ENCODE results near the gene MID1IP1.

Gene MID1IP1, protein sequence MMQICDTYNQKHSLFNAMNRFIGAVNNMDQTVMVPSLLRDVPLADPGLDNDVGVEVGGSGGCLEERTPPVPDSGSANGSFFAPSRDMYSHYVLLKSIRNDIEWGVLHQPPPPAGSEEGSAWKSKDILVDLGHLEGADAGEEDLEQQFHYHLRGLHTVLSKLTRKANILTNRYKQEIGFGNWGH

DNA sequence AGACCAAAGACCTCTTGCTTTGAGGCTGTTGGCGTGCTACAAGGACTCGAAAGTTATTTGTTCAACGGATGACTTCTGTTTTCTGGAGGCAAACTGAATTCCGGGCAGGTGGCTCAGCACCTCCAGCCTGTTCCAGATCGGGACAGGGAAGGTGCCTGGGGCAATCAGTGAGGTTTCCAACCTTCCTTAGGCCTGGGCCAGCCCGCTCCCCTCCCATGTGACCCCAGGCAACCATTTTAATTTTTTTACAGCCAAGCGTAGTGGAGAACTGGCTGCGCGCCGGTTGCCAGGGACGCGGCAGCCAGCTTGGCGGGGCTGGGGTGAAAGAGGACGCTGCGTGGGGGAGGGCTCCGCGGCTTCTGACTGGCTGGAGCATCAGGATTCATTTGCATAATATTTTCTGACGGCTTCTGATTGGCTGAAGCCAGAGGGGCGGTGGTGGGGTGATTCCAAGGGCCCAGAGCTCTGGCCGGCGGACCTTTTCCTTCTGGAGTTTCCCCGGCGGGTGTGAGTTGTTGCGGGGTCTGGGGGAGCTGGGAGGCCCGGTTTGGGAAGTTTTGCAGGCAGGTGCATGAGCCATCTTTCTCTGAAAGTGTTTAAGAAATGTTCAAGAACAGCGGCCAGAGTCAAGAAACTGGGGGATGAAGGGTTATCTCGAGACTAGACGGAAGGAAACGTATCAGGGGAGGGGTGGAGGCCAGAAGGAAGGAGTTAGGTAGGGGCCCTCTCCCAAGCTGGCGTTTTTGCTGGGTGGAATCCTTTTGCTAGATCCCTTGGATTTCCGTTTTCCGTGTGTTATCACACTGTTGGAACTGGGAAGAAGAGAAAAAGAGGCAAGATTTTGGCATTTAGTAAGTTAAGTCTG, at the start of gene MID1IP1:
MID1IP1 (plus strand) TSS at position 479 of the 865 bp plus-strand sequence. CDS start 3,488 bp downstream, outside the sequence.
- DNase-seq: peak; percentile 82

DNA sequence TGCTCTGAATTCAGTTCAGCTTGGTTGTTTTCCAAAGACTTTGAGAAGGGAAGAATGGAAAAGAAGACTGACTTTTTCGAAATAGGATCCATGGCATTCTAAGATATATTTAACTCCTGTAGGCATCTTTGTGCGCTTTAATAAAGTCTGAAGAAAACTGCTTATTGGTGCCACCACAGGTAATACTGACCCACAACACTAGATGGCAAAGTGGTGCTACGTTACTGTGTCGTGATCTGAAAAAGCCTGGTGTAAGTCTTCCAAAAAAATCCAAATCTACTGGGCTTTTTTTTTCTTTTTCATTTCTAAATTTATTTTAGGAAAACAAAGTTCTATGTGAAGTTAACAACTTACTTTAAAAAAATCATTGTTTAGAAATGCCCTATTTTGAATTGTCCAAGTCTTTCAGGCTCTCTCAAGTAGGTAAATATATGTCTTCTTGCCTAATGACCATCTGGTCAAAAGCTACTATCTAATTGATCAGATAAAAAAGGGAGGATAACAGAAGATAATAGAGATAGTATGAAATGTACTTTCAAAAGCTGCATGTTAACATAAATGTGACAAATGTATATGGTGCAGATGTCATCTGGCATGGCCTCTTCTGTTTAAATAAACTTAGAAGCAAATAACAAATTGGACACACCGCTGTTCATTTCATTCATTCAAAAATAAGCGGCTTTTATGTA, 47.0 kb upstream of the MID1IP1 start:
- no peak for DNase-seq

DNA sequence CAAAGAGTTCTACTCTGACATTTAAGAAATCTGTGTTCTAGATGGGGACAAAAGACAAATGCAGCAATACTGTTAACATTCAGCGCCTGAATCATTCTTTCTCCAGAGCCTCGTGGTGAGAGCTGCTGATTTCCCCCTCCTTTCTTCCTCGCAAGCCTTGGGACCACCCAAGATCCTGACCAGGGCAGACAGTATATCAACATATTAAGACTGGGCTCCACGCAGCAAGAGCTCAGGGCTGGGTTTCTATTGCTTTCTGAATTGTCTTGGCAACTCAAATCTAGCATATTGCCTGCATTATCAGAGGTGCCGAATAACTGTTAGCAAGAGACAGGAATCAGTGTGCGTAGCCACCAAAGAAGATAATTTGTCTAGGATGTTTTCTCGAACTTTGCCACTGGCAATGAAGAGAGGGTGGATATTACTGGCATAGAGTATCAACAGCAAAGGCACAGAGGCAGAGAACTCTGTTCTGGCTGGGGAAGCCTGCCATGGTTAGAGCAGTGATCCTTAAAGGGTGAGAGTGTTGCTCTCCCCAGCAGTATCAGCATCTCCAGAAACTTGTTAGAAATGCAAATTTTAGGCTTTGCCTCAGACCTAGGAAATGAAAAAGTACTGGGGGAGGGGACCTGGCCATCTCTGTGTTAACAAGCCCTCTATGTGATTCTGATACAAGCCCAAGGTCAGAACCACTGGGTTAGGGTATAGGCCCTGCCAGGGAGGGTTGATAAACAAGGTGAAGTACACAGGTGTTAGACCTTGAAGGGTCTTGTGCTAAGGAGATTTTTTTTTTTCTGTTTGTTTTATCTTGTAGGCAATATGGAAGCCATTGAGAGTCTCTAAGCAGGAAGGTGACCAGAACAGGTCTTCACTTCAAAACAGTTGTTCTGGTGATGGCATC, 46.2 kb upstream of the MID1IP1 start:
- DNase-seq: no peak

DNA sequence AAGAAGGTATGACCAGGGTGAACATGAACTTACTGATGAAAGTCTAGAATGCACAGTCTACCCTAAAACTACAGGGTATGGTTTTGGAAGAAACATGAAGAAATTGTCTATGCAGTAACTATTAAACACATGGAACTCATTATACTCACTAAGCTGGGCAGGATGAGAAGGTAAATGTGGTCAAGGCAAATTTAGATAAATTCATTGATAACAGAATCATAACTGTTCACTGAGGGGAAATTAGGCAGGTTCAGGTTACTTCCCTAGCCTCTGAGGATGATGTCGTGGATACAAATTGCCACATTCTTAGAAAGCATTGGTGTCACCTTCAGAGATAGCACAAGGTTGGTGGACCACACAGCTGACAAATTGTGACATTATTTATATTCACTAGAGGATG, 40.4 kb upstream of the MID1IP1 start:
- DNase-seq: no peak

DNA sequence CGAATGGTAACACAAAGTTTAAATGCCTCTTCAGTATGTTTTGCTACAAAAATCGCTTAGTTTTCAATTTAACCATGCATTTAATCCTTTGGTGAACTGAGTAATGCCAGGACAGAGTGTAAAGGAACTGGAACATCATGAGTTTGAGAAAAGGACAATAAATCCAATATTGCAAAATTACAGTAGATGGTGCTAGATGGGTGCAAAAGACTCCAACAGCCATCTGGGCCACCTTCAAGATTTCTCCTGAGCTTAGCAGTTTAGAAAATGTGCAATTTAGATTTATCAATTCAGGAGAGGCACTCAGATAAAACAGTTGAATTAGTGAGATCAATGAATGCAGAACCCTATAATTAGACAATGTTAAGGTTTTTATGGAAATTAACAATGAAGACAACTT, 33.2 kb upstream of the MID1IP1 start:
- no peak for DNase-seq

DNA sequence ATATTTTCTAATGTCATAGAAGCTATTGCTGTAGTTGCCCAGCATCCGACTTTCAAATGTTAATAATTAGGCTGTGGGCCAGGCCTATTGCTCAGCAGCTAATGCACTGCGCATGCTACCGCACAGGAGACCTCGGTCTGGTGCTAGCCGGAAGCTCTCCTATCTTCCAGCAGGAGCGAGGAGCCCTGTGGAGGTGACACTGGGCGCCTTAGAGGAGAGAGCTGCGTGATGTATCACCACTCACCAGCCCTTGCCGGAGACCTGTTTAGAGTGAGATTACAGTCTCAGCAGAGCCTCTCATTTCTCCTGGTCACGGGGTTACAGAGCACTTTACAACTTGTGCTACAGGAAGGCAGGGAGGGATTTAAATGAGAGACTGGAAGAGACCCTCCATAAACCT, 31.1 kb upstream of the MID1IP1 start:
- DNase-seq: no peak

DNA sequence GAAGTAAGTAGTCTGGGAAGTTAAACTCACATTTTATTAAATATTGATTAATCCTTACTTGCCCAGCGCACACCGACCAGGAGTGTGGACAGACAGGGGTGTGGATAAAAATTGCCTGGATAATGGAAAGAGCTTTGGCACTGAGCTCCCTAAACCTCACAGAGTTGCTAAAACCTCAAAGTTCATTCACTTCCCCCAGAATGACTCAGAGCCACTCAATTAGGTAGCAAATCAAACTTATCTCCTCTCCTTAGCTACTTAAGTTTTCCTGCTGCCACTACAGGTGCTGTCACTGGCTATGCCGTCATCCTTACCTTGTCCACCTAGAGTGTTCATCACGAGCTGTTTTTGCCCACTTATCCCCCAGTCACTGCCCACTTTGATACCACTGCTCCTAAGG, 27.0 kb upstream of the MID1IP1 start:
- DNase-seq: no peak

DNA sequence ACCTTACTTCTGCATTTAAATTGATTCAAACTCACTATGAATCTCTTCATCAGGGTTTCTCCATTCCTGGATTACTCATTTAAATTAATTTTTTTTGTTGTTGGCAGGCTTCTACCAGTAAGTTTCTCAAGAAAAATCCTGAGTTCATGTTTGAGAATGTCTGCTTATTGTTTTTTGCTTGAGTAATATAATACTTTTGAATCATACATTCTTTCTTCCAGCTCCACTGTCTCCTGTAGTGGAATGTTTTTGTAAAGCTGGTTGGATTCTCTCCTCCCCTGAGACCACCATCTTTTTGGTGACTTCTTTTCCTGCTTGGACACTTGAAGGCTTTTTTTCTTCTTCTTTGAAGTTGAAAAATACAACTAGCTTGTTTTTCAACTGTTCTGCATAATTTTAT, 4.3 kb upstream of the MID1IP1 start:
- no peak for DNase-seq

DNA sequence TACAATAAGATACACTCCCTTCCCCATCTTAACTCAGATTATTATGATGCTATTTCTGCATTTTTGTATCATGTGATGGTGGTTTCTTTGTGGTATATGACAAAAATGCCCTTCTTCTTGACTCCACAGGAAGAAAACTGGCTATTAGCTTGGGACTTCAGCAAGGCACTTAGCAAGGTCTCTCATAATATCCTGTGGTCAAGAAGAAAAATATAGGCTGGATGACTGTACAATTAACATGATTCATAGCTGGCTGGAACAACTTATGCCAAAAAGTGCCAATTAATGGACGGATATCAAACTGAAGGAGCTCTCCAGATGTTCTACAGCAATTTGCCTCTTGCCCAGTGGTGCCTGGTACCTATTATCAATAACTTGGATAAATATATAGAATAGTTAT, 2.3 kb upstream of the MID1IP1 start:
- DNase-seq: no peak

DNA sequence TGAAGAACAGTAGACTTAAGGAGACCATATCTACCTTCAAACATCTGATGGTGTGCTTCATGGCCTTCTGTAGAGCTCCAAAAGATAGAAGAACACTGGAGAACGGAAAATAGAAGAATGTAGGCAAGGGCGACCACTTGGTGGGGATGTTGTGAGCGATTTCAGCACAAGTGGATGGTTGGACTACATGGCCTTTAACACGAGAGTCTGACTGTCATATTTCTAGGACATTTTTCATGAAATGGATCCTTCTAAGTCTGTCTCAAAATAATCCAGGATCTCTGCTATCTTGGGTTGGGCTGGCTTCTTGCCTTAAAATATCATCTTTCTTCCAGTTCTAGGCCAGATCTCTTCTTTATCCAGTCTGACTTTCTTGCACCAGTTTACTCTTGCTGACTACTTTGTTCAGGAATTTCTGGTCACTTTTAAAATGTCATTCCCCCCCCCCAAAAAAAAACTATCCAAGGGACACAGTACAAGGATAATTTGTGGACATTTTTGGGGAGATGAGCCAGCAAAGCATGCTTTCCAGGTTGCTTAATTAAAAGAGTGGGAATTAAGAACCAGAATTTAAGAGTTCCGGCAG, 1.2 kb upstream of the MID1IP1 start:
- no peak for DNase-seq

DNA sequence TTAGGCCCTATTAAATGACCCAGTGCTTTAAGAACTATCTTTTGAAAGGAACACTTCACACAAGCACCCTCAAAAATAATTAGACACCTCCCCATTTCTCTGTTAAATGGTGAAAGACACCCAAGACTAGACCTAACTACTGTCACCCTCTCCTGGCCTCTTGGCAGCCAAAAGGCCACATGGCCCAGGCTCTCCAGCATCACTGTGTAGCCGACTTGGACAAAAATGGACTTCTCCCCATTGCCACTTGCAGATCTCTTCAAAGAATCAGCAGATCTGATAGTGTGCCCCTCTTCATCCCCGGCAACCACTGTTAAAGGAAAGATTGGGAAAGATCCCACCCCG, 2.0 kb downstream of the MID1IP1 start:
- DNase-seq: no peak

DNA sequence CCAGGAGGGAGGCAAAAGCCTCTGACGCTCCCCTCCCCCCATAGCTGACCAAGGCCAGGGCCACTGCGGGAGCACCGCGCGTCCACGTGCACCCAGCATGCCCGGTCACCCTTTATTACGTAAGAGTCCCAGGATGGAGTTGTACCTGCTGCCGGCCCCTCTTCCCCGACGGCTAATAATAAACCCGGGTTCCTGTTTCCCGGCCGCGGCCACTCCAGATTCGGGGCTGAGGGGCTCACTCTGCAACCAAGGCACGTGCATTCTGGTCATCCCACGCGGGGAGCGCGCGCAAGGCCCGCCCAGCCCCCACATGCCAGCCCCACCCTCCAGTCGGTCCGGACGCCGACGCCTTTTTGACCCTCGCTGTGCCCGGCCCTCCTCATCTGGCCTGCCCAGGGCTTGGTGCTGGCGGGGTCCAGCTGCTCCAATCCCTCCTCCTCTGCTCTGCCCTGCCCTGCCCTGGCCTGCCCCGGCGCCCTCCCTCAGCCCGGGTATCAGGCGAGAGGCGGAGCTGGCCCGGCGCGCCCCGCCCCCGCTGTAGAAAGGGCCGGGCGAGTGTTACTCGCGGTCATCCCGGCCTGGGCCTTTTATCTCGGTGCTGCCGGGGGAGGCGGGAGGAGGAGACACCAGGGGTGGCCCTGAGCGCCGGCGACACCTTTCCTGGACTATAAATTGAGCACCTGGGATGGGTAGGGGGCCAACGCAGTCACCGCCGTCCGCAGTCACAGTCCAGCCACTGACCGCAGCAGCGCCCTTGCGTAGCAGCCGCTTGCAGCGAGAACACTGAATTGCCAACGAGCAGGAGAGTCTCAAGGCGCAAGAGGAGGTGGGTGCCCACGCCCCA, 2.6 kb downstream of the MID1IP1 start:
- peak; percentile 76 for DNase-seq

DNA sequence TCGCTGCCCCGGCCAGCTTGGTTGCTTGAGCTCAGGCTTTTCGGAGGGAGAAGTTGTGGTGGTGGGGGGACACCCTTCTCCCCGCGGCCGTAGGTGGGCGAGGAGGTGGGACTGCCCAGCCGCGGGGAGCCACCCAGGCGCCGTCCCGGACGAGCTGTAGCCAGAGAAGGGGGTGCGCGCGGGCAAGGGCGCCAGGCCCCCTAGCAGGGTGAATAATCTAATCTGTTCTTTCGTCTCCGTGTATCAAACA, 3.1 kb downstream of the MID1IP1 start:
- no peak for DNase-seq

DNA sequence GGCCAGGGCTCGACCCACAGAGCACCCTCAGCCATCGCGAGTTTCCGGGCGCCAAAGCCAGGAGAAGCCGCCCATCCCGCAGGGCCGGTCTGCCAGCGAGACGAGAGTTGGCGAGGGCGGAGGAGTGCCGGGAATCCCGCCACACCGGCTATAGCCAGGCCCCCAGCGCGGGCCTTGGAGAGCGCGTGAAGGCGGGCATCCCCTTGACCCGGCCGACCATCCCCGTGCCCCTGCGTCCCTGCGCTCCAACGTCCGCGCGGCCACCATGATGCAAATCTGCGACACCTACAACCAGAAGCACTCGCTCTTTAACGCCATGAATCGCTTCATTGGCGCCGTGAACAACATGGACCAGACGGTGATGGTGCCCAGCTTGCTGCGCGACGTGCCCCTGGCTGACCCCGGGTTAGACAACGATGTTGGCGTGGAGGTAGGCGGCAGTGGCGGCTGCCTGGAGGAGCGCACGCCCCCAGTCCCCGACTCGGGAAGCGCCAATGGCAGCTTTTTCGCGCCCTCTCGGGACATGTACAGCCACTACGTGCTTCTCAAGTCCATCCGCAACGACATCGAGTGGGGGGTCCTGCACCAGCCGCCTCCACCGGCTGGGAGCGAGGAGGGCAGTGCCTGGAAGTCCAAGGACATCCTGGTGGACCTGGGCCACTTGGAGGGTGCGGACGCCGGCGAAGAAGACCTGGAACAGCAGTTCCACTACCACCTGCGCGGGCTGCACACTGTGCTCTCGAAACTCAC, 3.6 kb downstream of the MID1IP1 start:
- DNase-seq: peak; percentile 17

DNA sequence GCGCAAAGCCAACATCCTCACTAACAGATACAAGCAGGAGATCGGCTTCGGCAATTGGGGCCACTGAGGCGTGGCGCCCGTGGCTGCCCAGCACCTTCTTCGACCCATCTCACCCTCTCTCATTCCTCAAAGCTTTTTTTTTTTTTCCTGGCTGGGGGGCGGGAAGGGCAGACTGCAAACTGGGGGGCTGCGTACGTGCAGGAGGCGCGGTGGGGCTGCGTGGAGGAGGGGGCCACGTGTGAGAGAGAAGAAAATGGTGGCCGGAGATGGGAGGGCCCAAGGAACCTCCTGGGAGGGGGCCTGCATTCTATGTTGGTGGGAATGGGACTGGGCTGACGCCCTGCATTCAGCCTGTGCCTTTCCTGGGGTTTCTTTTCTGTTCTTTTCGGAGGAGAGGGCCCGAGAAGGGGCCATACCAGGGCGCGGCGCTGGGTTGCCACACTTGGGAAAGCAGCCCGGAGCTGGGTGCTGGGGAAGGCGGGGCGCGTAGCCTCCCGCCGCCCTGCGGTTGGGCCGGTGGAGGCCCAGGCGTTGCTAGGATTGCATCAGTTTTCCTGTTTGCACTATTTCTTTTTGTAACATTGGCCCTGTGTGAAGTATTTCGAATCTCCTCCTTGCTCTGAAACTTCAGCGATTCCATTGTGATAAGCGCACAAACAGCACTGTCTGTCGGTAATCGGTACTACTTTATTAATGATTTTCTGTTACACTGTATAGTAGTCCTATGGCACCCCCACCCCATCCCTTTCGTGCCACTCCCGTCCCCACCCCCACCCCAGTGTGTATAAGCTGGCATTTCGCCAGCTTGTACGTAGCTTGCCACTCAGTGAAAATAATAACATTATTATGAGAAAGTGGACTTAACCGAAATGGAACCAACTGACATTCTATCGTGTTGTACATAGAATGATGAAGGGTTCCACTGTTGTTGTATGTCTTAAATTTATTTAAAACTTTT, 4.5 kb downstream of the MID1IP1 start:
- DNase-seq: peak; percentile 66

DNA sequence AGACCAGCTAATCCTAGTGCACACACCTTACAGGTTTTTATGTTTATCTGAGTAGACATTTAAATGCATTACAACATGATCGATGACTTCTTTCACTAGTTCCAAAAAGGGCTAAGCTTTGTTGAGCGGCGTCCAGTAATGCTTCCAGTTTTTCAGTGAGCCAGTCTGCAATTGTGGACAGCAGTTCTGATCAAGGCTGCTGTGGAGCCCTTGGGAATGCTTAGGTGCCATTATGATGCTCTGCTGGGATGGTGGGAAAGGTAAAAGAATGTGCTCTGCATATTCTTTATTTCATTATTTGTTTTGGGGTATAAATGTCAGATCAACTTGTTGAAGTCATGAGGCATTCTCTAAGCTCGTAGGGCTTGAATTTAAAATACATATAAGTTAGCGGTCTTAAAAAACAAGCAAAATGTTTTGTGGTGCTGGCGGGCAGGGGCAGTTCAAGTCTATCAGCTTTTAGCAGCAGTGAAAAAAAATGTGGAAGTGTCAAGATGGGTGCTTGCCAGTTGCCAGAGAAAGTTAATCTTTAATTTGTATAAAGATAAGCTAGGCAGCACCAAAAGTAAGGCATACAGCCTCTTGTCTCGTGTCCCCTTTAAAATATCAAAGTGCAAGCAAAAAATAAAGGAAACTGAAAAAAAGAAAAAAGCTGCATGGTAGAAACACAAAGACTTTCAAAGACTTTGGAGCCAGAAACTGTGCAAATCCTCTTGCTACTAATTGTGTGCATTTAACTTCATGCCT, 5.8 kb downstream of the MID1IP1 start:
- no peak for DNase-seq

DNA sequence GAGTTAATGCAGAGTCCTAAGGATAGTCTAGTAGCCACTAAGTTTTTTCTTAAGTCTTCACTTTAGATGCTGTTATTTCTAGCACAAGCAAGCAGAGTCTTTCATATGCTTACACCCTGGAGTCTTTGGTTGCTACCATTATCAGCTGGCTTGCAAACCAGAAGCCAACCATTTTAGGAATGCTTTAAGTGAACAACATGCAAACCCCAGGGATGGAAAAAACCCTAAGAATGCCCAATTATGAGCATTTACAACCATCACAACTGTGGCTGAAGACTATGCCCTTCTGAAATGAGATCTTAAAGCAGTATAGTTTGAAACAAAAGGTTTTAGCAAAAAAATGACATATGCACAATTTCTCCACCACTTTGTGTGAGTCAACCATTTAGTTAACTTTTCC, 6.6 kb downstream of the MID1IP1 start:
- no peak for DNase-seq

DNA sequence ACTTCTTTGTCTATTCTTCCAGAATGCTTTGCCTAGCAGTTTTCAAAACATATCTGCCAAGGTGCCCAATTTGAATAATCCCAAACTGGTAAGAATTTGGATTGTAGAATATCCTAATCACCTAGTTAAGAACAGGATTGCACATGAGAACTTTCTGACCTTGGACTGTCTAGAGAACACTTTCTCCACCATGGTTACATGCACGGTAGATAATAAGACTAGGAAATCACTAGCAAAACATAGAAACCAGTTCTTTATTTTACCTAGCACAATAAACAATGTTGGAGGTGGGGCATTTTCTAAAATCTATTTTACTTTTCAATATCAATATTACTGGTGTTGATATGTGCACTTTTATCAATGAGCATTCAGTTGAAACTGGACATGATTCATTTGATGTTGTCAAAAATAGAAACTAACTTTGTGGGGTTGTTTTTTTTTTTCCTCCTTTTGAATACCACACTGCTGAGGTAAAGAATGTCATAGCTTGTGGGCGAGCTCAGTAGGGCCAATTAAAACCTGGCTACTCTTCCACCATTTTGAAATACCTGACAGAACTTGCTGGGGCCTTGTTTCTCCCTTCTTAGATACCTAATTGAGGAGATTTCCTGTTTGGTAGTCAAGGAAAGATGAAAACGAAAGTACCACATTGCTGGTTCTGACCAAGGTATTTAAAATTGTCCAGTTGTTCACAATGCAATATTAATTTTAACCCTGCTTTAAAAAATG, 10.4 kb downstream of the MID1IP1 start:
- peak; percentile 31 for DNase-seq

DNA sequence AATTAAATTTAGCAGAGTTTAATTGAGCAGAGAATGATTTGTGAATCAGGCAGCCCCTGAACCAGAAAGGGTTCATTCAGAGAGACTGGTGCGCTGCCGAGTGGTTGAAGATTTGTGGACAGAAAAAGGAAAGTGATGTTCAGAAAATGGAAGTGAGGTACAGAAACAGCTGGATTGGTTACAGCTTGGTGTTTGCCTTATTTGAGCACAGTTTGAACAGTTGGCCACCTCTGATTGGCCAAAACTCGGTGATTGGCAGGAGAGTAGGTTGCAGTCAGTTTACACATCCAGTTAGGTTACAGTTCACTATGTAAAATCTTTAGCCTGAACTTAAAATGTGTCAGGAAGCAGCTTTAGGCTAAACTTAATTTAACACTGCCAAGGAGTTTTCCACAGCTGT, 14.9 kb downstream of the MID1IP1 start:
- no peak for DNase-seq
